H1 (cell line): ENCODE measurements around the gene SOX4. TPM values are rescaled to one million over a fixed set of nuclear protein-coding genes. Genes with fewer than 3 reads are reported as not detected.

Source experiments
- CTCF ChIA-PET: fragments of 300-600 bp; sonication (Branson Sonifier 250); formaldehyde crosslinking; loops from one replicate; lab custom pipeline; 2021; ENCODE audit not compliant: partially characterized antibody; lab: Charles Lee
- POLR2A ChIA-PET: fragments of 300-600 bp; sonication (Branson Sonifier 250); formaldehyde crosslinking; loops from one replicate; lab custom pipeline; 2021; ENCODE audit warnings: inconsistent platforms; ENCODE audit not compliant: partially characterized antibody; lab: Charles Lee
- DNase-seq, 2 experiments: peaks; one replicate each; pipeline versions ENCODE4 v3.0.0 to v3.0.0-alpha.2; 2010 to 2022; ENCODE audit warnings: low spot score in 2 of 2, low read depth in 1 of 2, mixed read lengths in 1 of 2
- FAIRE-seq: peaks from 2 replicates; lab custom pipeline; 2011; peaks lifted over from hg19 to GRCh38; lab: Jason Lieb, UNC
- H2AFZ ChIP-seq: 2 replicates; pipeline ENCODE4 v1.8.1; 2012; ENCODE audit warnings: low read length, inconsistent platforms
- H2AK5ac ChIP-seq: 2 replicates; pipeline ENCODE4 v1.6.1; 2013; ENCODE audit warnings: low read depth, low read length
- H2BK120ac ChIP-seq: replicated peaks from 2 replicates; pipeline ENCODE3; 2013; ENCODE audit warnings: low read depth, low read length, inconsistent platforms
- H2BK12ac ChIP-seq: 2 replicates; pipeline ENCODE4 v1.6.1; 2013; ENCODE audit warnings: low read depth, low read length
- H2BK15ac ChIP-seq: 2 replicates; pipeline ENCODE4 v1.6.1; 2013; ENCODE audit warnings: low read length
- H2BK20ac ChIP-seq: 2 replicates; pipeline ENCODE4 v1.6.1; 2013; ENCODE audit warnings: low read length
- H2BK5ac ChIP-seq: 2 replicates; pipeline ENCODE4 v1.6.1; 2013; ENCODE audit warnings: low read depth, low read length
- H3K14ac ChIP-seq: 2 replicates; pipeline ENCODE4 v1.6.1; 2013; ENCODE audit warnings: inconsistent platforms; ENCODE audit not compliant: insufficient read length
- H3K18ac ChIP-seq: 2 replicates; pipeline ENCODE4 v1.6.1; 2013; ENCODE audit warnings: low read length; ENCODE audit errors: extremely low read depth
- H3K23ac ChIP-seq: 2 replicates; pipeline ENCODE4 v1.6.1; 2013; ENCODE audit warnings: inconsistent platforms; ENCODE audit not compliant: insufficient read length
- H3K23me2 ChIP-seq: 2 replicates; pipeline ENCODE4 v1.6.1; 2013; ENCODE audit warnings: low read depth, low read length
- H3K27ac ChIP-seq: 2 replicates; pipeline ENCODE4 v1.6.1; 2011; ENCODE audit warnings: low read depth, low read length, inconsistent platforms
- H3K27me3 ChIP-seq, 4 experiments: replicated peaks in 1 of 4; 1 replicate in 1 of 4; 2 replicates in 3 of 4; pipeline versions ENCODE4 v1.6.1 to v1.8.1; 2011 to 2013; ENCODE audit warnings: low read length in 3 of 4, mild to moderate bottlenecking in 3 of 4, inconsistent platforms in 2 of 4, mixed read lengths in 2 of 4, moderate library complexity in 1 of 4; ENCODE audit not compliant: control insufficient read depth in 3 of 4, insufficient read depth in 3 of 4; ENCODE audit errors: extremely low read depth in 1 of 4
- H3K36me3 ChIP-seq, 4 experiments: 2 replicates each; pipeline versions ENCODE4 v1.6.1 to v1.8.1; 2011 to 2013; ENCODE audit warnings: mild to moderate bottlenecking in 4 of 4, low read length in 3 of 4, moderate library complexity in 2 of 4, control low read depth in 1 of 4, inconsistent platforms in 1 of 4; ENCODE audit not compliant: insufficient read depth in 4 of 4, control insufficient read depth in 2 of 4
- H3K4ac ChIP-seq: replicated peaks from 2 replicates; pipeline ENCODE3; 2013; ENCODE audit warnings: low read length, low read depth, mixed read lengths, inconsistent platforms; ENCODE audit not compliant: insufficient read length
- H3K4me1 ChIP-seq, 4 experiments: replicated peaks in 1 of 4; 1 replicate in 1 of 4; 2 replicates in 3 of 4; pipeline versions ENCODE4 v1.6.1 to v1.8.1; 2011 to 2013; ENCODE audit warnings: low read length in 3 of 4, inconsistent platforms in 2 of 4, mixed read lengths in 1 of 4; ENCODE audit not compliant: insufficient read depth in 4 of 4, control insufficient read depth in 3 of 4
- H3K4me2 ChIP-seq, 2 experiments: 2 replicates each; pipeline versions ENCODE4 v1.6.1 to v1.8.1; 2011 to 2013; ENCODE audit warnings: low read depth in 2 of 2, low read length in 2 of 2, control low read depth in 1 of 2, inconsistent platforms in 1 of 2, mild to moderate bottlenecking in 1 of 2; ENCODE audit not compliant: insufficient read depth in 1 of 2
- H3K4me3 ChIP-seq, 4 experiments: fragments of 200-600, 300-600 bp in 1 of 4; sonication (generic), shearing (Covaris generic), sonication (Bioruptor Twin) in 1 of 4; 2 replicates each; pipeline versions ENCODE4 v1.5.1 to v1.8.1; 2011 to 2016; ENCODE audit warnings: low read length in 4 of 4, low read depth in 3 of 4, control low read depth in 2 of 4, inconsistent platforms in 2 of 4, mild to moderate bottlenecking in 2 of 4, mixed read lengths in 1 of 4, moderate library complexity in 1 of 4; ENCODE audit not compliant: insufficient read depth in 2 of 4; ENCODE audit errors: extremely low read depth in 1 of 4
- H3K56ac ChIP-seq: replicated peaks from 2 replicates; pipeline ENCODE3; 2013; ENCODE audit warnings: low read depth, mild to moderate bottlenecking, mixed read lengths, low read length, inconsistent platforms; ENCODE audit not compliant: insufficient read length
- H3K79me1 ChIP-seq: 2 replicates; pipeline ENCODE4 v1.6.1; 2013; ENCODE audit warnings: low read depth, low read length, control low read depth
- H3K79me2 ChIP-seq, 2 experiments: 2 replicates each; pipeline versions ENCODE4 v1.6.1 to v1.8.1; 2012 to 2013; ENCODE audit warnings: low read length in 2 of 2, mild to moderate bottlenecking in 2 of 2, inconsistent platforms in 1 of 2; ENCODE audit not compliant: insufficient read depth in 2 of 2, control insufficient read depth in 1 of 2
- H3K9ac ChIP-seq, 4 experiments: replicated peaks in 1 of 4; 1 replicate in 1 of 4; 2 replicates in 3 of 4; pipeline versions ENCODE4 v1.6.1 to v1.8.1; 2011 to 2013; ENCODE audit warnings: low read depth in 3 of 4, low read length in 3 of 4, control low read depth in 2 of 4, mild to moderate bottlenecking in 2 of 4, moderate library complexity in 2 of 4, inconsistent platforms in 1 of 4; ENCODE audit errors: extremely low read depth in 1 of 4
- H3K9me3 ChIP-seq, 2 experiments: 2 replicates each; pipeline versions ENCODE4 v1.6.1 to v1.8.1; 2012 to 2013; ENCODE audit warnings: mild to moderate bottlenecking in 2 of 2, moderate library complexity in 2 of 2, control low read depth in 1 of 2, inconsistent platforms in 1 of 2, low read depth in 1 of 2, low read length in 1 of 2, mixed read lengths in 1 of 2; ENCODE audit not compliant: insufficient read depth in 2 of 2
- H4K20me1 ChIP-seq, 2 experiments: replicated peaks in 1 of 2; 2 replicates each; pipeline versions ENCODE3 to v1.8.1; 2011 to 2013; ENCODE audit warnings: inconsistent platforms in 2 of 2, low read length in 2 of 2, mild to moderate bottlenecking in 1 of 2; ENCODE audit not compliant: insufficient read depth in 2 of 2, control insufficient read depth in 1 of 2
- H4K5ac ChIP-seq: 2 replicates; pipeline ENCODE4 v1.6.1; 2013; ENCODE audit warnings: low read length, low read depth, mixed read lengths, inconsistent platforms; ENCODE audit not compliant: insufficient read length
- H4K8ac ChIP-seq: 2 replicates; pipeline ENCODE4 v1.8.0; 2013; ENCODE audit warnings: mild to moderate bottlenecking, moderate library complexity, low read length, inconsistent platforms; ENCODE audit not compliant: insufficient read depth; ENCODE audit errors: extremely low read depth
- H4K91ac ChIP-seq: replicated peaks from 2 replicates; pipeline ENCODE3; 2013; ENCODE audit warnings: low read length, mixed read lengths, inconsistent platforms; ENCODE audit not compliant: insufficient read length
- FOSL1 ChIP-seq: IDR thresholded peaks from 2 replicates; pipeline ENCODE4 v1.6.1; 2011; ENCODE audit warnings: mild to moderate bottlenecking, low read depth, low read length, moderate library complexity; ENCODE audit not compliant: insufficient read depth
- NANOG ChIP-seq: IDR thresholded peaks from 2 replicates; pipeline ENCODE4 v1.6.1; 2011; ENCODE audit warnings: low read length, low read depth, mild to moderate bottlenecking, inconsistent platforms; ENCODE audit not compliant: insufficient read depth, poor library complexity, severe bottlenecking
- YY1 ChIP-seq: IDR thresholded peaks from 2 replicates; pipeline ENCODE4 v1.6.1; 2011; ENCODE audit warnings: low read depth, mild to moderate bottlenecking, low read length
- WGBS, 2 experiments: shearing (Covaris generic) in 1 of 2; methylation state at CpG; one replicate each; pipeline versions ENCODE4 v1.1.6 to v1.1.7; 2013 to 2015; ENCODE audit warnings: low lambda C conversion rate in 2 of 2, mixed read lengths in 2 of 2, inconsistent platforms in 1 of 2, low coverage in 1 of 2, missing lambda C conversion rate in 1 of 2; ENCODE audit not compliant: insufficient replicate concordance in 2 of 2, insufficient coverage in 1 of 2, insufficient read length in 1 of 2; ENCODE audit errors: extremely low coverage in 1 of 2, missing lambda C conversion rate in 1 of 2; 5-methylcytosine and 5-hydroxymethylcytosine counted together
- polyA plus RNA-seq, 7 experiments: library from polyadenylated mRNA; depleted of rRNA in 3 of 7; stranded (reverse) in 5 of 7; unstranded in 2 of 7; fragments of >200 nt in 5 of 7; fragments of 200-250 nt in 2 of 7; gene quantifications; 1 replicate in 5 of 7; 2 replicates in 1 of 7; 4 replicates in 1 of 7; pipeline versions ENCODE4 v1.2.1 to v1.2.3, GENCODE V29; 2011 to 2013; ENCODE audit warnings: missing spikeins in 2 of 7, mixed read lengths in 2 of 7
- total RNA-seq: library from RNA; stranded (reverse); fragmentation: NEBNext Ultra II Directional; extraction: Animal tissue kit (Norgen Biotek cat#: 25700); gene quantifications from 2 replicates; pipeline ENCODE4 v1.2.1, GENCODE V29; 2021
- TF ChIP-seq, protein P1 (sequence below): IDR thresholded peaks from 2 replicates; pipeline ENCODE4 v1.6.1; 2011; ENCODE audit warnings: low read depth, mild to moderate bottlenecking, low read length; ENCODE audit not compliant: insufficient read depth

SOX4 gene
- total and polyA plus RNA-seq, 2 of the 8 experiments (the other 6 are each of a cell fraction or from before 2014, with no cell fraction given): 14.1 to 169 TPM

DNA sequence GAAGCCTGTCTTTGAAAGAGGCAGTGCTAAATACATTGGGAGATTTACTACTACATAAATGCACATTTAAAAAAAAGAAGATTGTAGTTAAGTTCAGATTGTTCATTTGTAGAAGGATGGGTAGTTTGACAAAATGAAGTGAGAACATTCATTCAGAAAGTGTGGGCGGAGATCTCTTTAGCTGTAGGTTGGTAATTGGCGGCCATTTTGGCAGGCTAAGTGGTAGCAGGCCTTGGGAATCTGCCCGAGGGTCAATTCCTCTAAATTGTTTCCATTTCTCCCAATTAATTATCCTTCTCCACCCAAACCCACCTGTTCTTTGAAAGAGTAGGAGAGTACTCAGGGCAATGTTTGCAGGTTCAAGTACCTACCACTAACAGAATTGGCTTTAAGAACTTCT lies 17.9 kb downstream of the SOX4 start:
- Histone ChIP-seq H2BK15ac (no peak overlapping the region), H2AK5ac (no peak overlapping the region), H3K27me3 (no peaks in the 10 kb centered on the region), H2BK5ac (no peak overlapping the region), H3K9me3 (no peaks in the 10 kb centered on the region; a peak in 1 of 4 replicates), H3K23me2 (no peaks in the 10 kb centered on the region), H2AFZ (no peak overlapping the region), H2BK20ac (no peak overlapping the region), H3K79me1 (no peaks in the 10 kb centered on the region), H3K14ac (no peak overlapping the region), H3K4ac (no peak overlapping the region), H4K8ac (no peak overlapping the region), H2BK12ac (no peak overlapping the region), H3K4me3 (no peak overlapping the region), H3K18ac (no peak overlapping the region), H2BK120ac (no peak overlapping the region), H3K4me2 (no peak overlapping the region), H4K91ac (no peak overlapping the region), H4K20me1 (no peaks in the 10 kb centered on the region), H3K4me1 (peaks cover 0 to 4% (median 1%) of the 10 kb centered on the region in 4 experiments; a peak in 1 of 7 replicates), H3K79me2 (no peaks in the 10 kb centered on the region), H3K9ac (no peak overlapping the region), H4K5ac (no peak overlapping the region), H3K36me3 (no peaks in the 10 kb centered on the region), H3K56ac (no peak overlapping the region), H3K27ac (no peak overlapping the region), H3K23ac (no peak overlapping the region)
- ChIA-PET CTCF (no interaction called here), POLR2A (interaction anchor here (0.8 to 2.9 kb wide), 3 partner anchors 10 to 17 kb away, joined by 3 to 12 read pairs (median 3); no protein-coding TSS in a partner anchor)
- 94% methylated on average over 3 of the region's 3 CpGs; no CpG with 5 or more reads in 1 of the 2 experiments for WGBS, 2 experiments
- TF ChIP-seq NANOG (no peak), YY1 (peak; percentile 72), FOSL1 (no peak)
- TF ChIP-seq, protein P1, sequence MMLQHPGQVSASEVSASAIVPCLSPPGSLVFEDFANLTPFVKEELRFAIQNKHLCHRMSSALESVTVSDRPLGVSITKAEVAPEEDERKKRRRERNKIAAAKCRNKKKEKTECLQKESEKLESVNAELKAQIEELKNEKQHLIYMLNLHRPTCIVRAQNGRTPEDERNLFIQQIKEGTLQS: no peak
- no peak for FAIRE-seq
- DNase-seq: no peak
